Stimulated activated CD8-positive, alpha-beta memory T cell treated with anti-CD3 and anti-CD28 coated beads, Interleukin-12 subunit alpha, Interleukin-12 subunit beta, amount 100 ng/mL, for 1 hour (primary cell): ENCODE measurements around the gene GAS7.

Source experiments
- DNase-seq: peaks from one replicate; pipeline ENCODE4 v3.0.0-alpha.2; 2020; ENCODE audit warnings: low read depth

The GAS7 gene

GRCh38 chr17:10198509-10199249 is at the start of gene GAS7:
Gene GAS7, minus strand, starts transcription at chr17:10198606.
- no peak for DNase-seq

- DNase-seq = no peak
Observed at GRCh38 chr17:10247810-10248209, 49.4 kb upstream of the GAS7 start.

DNA sequence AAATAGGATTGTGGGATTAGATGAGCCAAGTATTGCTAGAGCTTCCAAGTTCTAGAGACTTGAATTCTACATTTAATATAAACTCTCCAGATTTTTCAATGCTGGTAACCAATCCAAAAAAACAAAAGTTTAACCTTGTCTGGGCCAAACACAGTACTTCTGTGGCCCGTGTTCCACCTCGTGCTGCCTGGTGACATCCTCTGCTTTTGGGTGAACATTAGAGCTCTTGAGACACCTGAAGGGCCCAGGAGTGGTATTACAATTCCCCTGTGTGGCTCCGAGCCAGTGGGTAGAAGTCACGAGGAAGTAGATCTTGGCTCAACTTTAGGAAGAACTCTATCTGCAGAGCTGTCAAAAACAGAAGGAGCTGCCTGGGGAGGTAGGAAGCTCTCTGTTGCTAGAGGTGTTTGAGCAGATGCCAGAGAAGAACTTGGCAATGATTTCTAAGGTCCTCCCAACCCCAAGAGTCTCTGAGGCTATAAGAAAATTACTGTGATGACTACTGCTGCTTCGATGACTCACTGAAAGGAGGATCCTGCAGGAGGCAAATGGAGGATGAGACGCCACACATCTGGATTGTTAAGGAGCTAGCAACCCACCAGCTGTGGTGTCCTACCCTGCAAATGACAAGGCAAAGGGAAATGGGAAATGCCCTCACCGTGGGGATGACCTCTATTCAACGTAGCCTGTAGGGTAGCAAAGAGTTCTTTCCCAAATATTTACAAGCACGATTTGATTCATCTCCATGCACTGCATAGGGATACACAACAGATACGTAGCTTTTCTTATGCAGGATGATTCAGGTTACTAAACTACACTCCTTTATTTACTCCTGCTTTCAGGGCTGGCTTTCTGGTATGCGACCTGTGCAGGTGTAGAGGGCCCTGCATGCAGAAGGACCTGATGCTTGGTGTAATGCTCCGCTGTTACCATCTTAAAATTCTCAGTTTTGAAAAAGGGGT is 45.8 kb upstream of the GAS7 start:
- no peak for DNase-seq

- no peak for DNase-seq
Observed at GRCh38 chr17:10241781-10242180, 43.4 kb upstream of the GAS7 start.

- no peak for DNase-seq
Observed at GRCh38 chr17:10238661-10239060, 40.3 kb upstream of the GAS7 start.

DNA sequence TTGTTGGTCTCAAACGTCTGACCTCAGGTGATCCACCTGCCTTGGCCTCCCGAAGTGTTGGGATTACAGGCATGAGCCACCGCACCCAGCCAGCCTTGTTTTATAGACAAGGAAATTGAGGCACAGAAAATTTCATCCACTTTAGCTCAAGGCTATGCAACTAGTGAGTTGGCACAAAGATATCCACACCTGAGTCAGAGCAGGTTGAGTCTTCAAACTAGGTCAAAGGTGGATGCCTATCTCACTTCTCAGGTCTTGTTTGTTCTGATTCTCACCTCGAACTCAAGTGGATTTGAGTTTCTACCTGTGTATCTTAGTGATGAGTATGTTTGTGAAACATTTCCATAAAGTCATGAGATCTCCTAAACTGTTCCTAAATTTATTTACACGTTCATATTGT is 35.6 kb upstream of the GAS7 start:
- no peak for DNase-seq

- DNase-seq = no peak
Observed at GRCh38 chr17:10233161-10233560, 34.8 kb upstream of the GAS7 start.

DNA sequence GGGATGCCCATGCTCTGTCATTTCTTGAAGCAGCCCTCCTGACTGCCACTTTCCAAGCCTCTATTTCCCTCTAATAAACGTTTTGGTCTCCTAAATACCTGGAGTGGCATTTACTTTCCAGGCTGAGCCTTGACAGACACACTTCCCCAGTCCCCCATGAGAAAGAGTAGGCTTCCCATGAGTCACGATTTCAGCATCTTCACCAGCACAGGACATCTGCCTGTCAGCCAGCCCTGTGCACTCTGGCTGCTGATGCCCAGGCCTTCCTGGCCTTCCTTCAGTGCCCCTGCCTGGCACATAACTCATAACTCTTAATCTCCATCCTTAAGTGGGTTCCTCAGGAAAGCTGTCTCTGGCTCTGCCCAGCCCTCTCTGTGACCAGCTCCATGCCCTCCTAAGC is 30.8 kb upstream of the GAS7 start:
- DNase-seq = no peak

GRCh38 chr17:10226930-10227695 is 28.7 kb upstream of the GAS7 start:
- DNase-seq = peak; percentile 30

GRCh38 chr17:10224582-10225195 is 26.3 kb upstream of the GAS7 start:
- DNase-seq = no peak

DNA sequence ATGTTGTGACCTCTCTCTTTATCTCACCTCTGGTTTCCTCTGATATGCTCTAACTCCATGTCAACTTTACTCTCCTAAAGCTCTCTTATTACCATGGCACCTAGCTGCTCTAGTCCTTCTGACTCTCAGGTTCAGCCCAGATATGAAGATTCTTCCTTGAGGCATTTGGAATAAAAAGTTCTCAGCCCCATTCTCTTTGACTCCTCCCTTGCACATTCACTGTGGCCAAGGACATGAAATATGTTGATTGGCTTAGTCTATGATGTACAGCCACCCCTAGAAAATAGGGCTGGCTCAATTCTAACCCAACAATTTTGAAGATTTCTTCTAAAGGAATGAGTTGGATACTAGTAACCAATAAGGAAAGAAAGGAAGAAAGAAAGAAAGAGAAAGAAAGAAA is 20.8 kb upstream of the GAS7 start:
- DNase-seq = no peak

- no peak for DNase-seq
Observed at GRCh38 chr17:10217916-10218315, 19.5 kb upstream of the GAS7 start.

DNA sequence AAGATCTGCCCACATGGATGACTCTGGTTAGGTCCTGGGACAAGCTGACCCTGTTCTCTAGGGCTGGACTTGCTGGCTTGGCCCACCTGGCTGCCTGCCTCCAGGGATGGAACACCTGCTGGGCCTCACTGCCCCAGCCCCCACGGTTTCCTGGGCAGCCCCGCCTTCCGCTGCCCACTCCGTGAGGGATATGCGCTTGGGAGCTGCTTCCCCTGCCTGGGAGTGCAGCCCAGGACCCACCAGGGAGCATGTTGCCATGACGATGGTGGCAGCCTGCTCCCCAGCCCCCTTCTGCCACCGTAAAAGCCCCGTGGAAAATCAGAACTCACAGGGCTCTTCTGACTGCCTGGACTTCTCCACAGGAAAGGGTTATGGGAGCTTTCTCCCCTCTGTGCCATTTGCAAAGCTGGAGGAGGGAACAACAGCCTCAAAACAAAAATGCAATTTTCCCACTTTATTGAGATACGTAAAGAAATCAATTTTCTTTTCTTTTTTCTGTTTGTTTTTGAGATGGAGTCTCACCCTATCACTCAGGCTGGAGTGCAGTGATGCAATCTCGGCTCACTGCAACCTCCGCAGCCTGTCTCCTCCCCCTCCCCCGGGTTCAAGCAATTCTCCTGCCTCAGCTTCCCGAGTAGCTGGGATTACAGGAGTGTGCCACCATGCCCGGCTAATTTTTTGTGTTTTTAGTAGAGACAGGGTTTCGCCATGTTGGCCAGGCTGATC is 18.0 kb upstream of the GAS7 start:
- DNase-seq = no peak

DNA sequence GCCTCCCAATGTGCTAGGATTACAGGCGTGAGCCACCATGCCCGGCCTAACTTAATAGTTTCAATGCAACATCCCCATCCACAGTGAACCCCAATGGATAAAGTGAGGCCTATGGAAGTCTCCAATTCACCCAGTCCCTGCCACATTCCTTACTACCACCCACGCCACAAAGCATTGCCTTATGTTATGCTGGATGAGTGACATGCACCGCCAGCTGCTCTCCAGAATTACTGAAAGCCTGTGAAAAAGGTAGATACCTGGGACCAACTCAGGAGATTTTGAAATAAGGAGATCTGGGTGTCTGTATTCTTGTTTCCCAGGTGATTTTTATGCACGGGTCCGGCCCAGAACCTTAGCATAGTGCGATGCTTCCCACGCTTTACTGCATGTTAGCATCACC is 16.9 kb upstream of the GAS7 start:
- DNase-seq = no peak

DNA sequence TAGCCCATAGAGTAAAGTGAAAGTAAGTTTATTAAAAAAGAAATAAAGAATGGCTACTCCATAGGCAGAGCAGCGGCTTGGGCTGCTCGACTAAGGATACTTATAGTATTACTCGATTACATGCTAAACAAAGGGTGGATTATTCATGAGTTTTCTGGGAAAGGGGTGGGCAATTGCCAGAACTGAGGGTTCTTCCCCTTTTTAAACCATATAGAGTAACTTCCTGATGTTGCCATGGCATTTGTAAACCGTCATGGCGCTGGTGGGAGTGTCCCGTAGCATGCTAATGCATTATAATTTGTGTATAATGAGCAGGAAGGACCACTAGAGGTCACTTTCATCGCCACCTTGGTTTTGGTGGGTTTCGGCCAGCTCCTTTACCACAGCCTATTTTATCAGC is 13.3 kb upstream of the GAS7 start:
- DNase-seq = no peak

DNA sequence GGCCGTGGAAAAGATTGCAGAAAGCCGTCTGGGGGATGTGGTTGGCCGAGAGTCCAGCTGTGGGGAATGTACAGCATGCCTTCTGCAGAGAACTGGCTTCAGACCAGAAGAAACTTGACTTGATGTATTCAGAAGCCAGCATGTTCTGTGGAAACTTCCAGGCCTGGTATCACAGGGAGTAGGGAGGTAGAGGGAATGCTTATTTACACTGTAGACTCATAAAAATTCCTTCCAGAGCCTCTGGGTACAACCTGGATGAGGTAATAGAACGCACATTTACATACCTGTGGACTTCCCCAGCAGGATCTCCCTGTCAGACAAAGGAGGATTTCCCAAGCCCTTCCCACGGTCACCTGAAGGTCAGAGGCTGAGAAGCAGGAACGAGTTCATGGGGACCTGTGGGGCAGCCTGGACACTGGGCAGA is 11.8 kb upstream of the GAS7 start:
- DNase-seq = no peak

GRCh38 chr17:10208604-10209193 is 10.3 kb upstream of the GAS7 start:
- DNase-seq = no peak

GRCh38 chr17:10207153-10207552 is 8.7 kb upstream of the GAS7 start:
- no peak for DNase-seq

- DNase-seq = no peak
Observed at GRCh38 chr17:10205549-10206185, 7.3 kb upstream of the GAS7 start.

DNA sequence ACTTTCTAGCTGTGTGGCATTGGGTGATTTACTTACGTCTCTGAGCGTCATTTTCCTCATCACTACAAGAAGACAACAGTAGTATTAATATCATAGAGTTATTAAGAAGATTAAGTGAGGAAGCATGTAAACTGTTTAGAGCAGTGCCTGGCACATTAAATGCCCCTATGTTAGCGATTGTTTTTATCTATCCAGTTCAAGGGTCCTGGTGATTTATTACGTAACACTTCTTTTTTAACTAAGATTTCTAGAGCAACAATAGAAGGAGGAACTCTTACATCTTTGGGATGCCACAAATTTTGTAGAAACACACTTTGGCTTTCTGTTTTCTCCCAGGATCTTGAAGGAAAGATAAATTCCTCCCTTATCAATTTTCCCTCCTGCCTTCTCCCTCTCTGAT is 3.3 kb upstream of the GAS7 start:
- DNase-seq = no peak
